Fibroblast of mammary gland (primary cell): ENCODE data around the gene TRAF3IP1.
A peak's percentile ranks its signal among the peaks of the same experiment; 100 is the strongest.

ENCODE experiments used
- DNase-seq: peaks from one replicate; pipeline ENCODE4 v3.0.0-alpha.2; 2010; ENCODE audit warnings: low read depth
- H3K4me3 ChIP-seq: 2 replicates; pipeline ENCODE4 v1.5.1; 2011; ENCODE audit warnings: low read depth, mild to moderate bottlenecking, low read length, moderate library complexity; ENCODE audit not compliant: control insufficient read depth
- CTCF ChIP-seq: conservative IDR thresholded peaks from 2 replicates; pipeline ENCODE4 v1.5.1; 2011; ENCODE audit warnings: low read depth, low read length, inconsistent platforms; ENCODE audit not compliant: control insufficient read depth, insufficient read depth

TRAF3IP1 gene

GRCh38 chr2:238422940-238423339, 102.6 kb downstream of the TRAF3IP1 start:
- no peak overlapping the region for H3K4me3 ChIP-seq
- TF ChIP-seq CTCF, result no peak
- no peak for DNase-seq

GRCh38 chr2:238423561-238424312, 103.4 kb downstream of the TRAF3IP1 start:
- no peak overlapping the region for H3K4me3 ChIP-seq
- TF ChIP-seq CTCF, result no peak
- DNase-seq, result peak; percentile 67

- no peak for TF ChIP-seq CTCF
- DNase-seq, result peak; percentile 90
- H3K4me3 ChIP-seq, result no peak overlapping the region
Measured at GRCh38 chr2:238424313-238424700, 104.0 kb downstream of the TRAF3IP1 start.

GRCh38 chr2:238425505-238425978, 105.2 kb downstream of the TRAF3IP1 start:
- no peak for TF ChIP-seq CTCF
- no peak overlapping the region for H3K4me3 ChIP-seq
- no peak for DNase-seq

GRCh38 chr2:238425979-238426567, 105.8 kb downstream of the TRAF3IP1 start:
- no peak for TF ChIP-seq CTCF
- peak overlapping the region; percentile 92 for H3K4me3 ChIP-seq
- DNase-seq, result peak; percentile 88

- H3K4me3 ChIP-seq, result peak within 1 kb of the TSS; percentile 92
- TF ChIP-seq CTCF, result no peak
- peak; percentile 88 for DNase-seq
Measured at GRCh38 chr2:238426568-238427434, 106.5 kb downstream of the TRAF3IP1 start, which contains the start of gene ASB1. Gene ASB1, plus strand, starts transcription at chr2:238426927. Its CDS starts 144 bp downstream, at chr2:238427071.
